ENCODE results near the gene ZC3H6.

DNA sequence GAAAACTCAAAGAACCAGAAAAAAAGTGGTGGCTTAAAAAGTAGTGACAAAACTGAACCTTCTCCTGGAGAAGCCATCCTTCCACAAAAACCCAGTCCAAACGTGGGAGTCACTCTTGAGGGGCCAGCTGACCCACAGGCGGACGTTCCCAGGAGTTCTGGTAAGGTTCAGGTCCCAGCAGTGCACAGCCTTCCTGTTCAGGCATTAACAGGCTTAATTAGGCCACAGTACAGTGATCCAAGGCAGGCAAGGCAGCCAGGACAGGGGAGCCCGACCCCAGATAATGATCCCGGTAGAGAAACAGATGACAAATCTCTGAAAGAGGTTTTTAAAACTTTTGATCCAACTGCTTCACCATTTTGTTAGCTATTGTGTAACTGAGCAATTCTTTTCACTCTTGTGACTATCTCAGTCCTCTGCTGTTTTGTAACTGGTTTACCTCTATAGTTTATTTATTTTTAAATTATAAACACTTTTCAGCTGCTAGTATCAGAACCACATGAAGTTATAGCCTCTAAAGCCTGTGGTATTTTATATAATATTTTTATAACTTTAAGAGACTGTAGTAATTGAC, 56.8 kb downstream of the ZC3H6 start:
- TF ChIP-seq, protein P1, sequence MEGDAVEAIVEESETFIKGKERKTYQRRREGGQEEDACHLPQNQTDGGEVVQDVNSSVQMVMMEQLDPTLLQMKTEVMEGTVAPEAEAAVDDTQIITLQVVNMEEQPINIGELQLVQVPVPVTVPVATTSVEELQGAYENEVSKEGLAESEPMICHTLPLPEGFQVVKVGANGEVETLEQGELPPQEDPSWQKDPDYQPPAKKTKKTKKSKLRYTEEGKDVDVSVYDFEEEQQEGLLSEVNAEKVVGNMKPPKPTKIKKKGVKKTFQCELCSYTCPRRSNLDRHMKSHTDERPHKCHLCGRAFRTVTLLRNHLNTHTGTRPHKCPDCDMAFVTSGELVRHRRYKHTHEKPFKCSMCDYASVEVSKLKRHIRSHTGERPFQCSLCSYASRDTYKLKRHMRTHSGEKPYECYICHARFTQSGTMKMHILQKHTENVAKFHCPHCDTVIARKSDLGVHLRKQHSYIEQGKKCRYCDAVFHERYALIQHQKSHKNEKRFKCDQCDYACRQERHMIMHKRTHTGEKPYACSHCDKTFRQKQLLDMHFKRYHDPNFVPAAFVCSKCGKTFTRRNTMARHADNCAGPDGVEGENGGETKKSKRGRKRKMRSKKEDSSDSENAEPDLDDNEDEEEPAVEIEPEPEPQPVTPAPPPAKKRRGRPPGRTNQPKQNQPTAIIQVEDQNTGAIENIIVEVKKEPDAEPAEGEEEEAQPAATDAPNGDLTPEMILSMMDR (IDR thresholded peaks at IDR 0.05): no peak
- no peak for TF ChIP-seq EZH2 (IDR thresholded peaks at IDR 0.05; ENCODE audit: borderline replicate concordance, insufficient read depth, low read depth, low read length, poor library complexity, severe bottlenecking)
